Naive thymus-derived CD4-positive, alpha-beta T cell (primary cell): ENCODE measurements around the gene FCN2. TPM values are rescaled to one million over a fixed set of nuclear protein-coding genes. Genes with fewer than 3 reads are reported as not detected.

Source experiments
- ATAC-seq: fragments of 150-1000 bp; cut with Tn5 transposase; 2 replicates; pipeline ENCODE4 v1.10.0; 2021; ENCODE audit warnings: mild to moderate bottlenecking, moderate library complexity
- CTCF ChIA-PET: fragments of 350-600 bp; sonication (Branson Sonifier 250); formaldehyde crosslinking; loops from one replicate; lab custom pipeline; 2021; ENCODE audit warnings: antibody characterized with exemption; lab: Charles Lee
- POLR2A ChIA-PET: fragments of 350-600 bp; sonication (Branson Sonifier 250); formaldehyde crosslinking; loops from one replicate; lab custom pipeline; 2021; ENCODE audit warnings: antibody characterized with exemption, inconsistent platforms; lab: Charles Lee
- DNase-seq, 9 donors: peaks; one replicate each; pipeline versions ENCODE4 v3.0.0 to v3.0.0-alpha.2; 2020 to 2022; ENCODE audit warnings: mixed read lengths in 1 of 9
- H3K27ac ChIP-seq: one replicate; pipeline ENCODE4 v1.7.0; 2013; ENCODE audit warnings: mild to moderate bottlenecking, low read depth, low read length, moderate library complexity
- H3K27me3 ChIP-seq, 2 donors: one replicate each; pipeline ENCODE4 v1.7.0; 2013; ENCODE audit warnings: low read length in 2 of 2, mild to moderate bottlenecking in 2 of 2, moderate library complexity in 2 of 2; ENCODE audit not compliant: control insufficient read depth in 2 of 2, insufficient read depth in 2 of 2
- H3K36me3 ChIP-seq, 3 experiments: 1 replicate in 2 of 3; 2 replicates in 1 of 3; pipeline ENCODE4 v1.7.0; 2013; ENCODE audit warnings: low read length in 3 of 3, mild to moderate bottlenecking in 3 of 3, moderate library complexity in 1 of 3; ENCODE audit not compliant: insufficient read depth in 3 of 3, control insufficient read depth in 2 of 3
- H3K4me1 ChIP-seq, 2 donors: one replicate each; pipeline ENCODE4 v1.7.0; 2013; ENCODE audit warnings: low read length in 2 of 2, mild to moderate bottlenecking in 2 of 2, moderate library complexity in 1 of 2; ENCODE audit not compliant: control insufficient read depth in 2 of 2, insufficient read depth in 2 of 2
- H3K4me3 ChIP-seq: 2 replicates; pipeline ENCODE4 v1.7.0; 2013; ENCODE audit warnings: mild to moderate bottlenecking, low read length
- H3K9me3 ChIP-seq, 3 experiments: 1 replicate in 2 of 3; 2 replicates in 1 of 3; pipeline ENCODE4 v1.7.0; 2013; ENCODE audit warnings: low read length in 3 of 3; ENCODE audit not compliant: control insufficient read depth in 2 of 3
- H3K27ac Mint-ChIP-seq, 9 donors: one replicate each; pipeline ENCODE4 v1.8.0; 2020 to 2022; ENCODE audit warnings: mixed read lengths in 9 of 9, mild to moderate bottlenecking in 8 of 9, moderate library complexity in 5 of 9, inconsistent platforms in 2 of 9
- H3K27me3 Mint-ChIP-seq, 5 donors: one replicate each; pipeline ENCODE4 v1.8.0; 2021 to 2022; ENCODE audit warnings: mixed read lengths in 5 of 5, mild to moderate bottlenecking in 1 of 5
- H3K36me3 Mint-ChIP-seq, 5 donors: one replicate each; pipeline ENCODE4 v1.8.0; 2020 to 2022; ENCODE audit warnings: mixed read lengths in 5 of 5, mild to moderate bottlenecking in 3 of 5, inconsistent platforms in 1 of 5
- H3K4me1 Mint-ChIP-seq, 7 donors: one replicate each; pipeline ENCODE4 v1.8.0; 2020 to 2022; ENCODE audit warnings: mixed read lengths in 7 of 7, mild to moderate bottlenecking in 3 of 7, inconsistent platforms in 1 of 7
- H3K4me3 Mint-ChIP-seq, 10 donors: one replicate each; pipeline ENCODE4 v1.8.0; 2020 to 2022; ENCODE audit warnings: mild to moderate bottlenecking in 10 of 10, mixed read lengths in 10 of 10, moderate library complexity in 6 of 10, inconsistent platforms in 2 of 10
- H3K9me3 Mint-ChIP-seq, 11 donors: one replicate each; pipeline ENCODE4 v1.8.0; 2020 to 2022; ENCODE audit warnings: mixed read lengths in 11 of 11, mild to moderate bottlenecking in 4 of 11, inconsistent platforms in 1 of 11, moderate library complexity in 1 of 11
- intact Hi-C, 2 donors: fragments of 100-400 bp; cut with micrococcal nuclease; formaldehyde crosslinking; loops; one replicate each; pipeline ENCODE4 v1.15.1; 2023
- polyA plus RNA-seq, 2 donors: library from polyadenylated mRNA; unstranded; fragments of 300-500 nt; fragmentation: Illumina TruSeq; gene quantifications; one replicate each; pipeline ENCODE4 v1.2.3, GENCODE V29; 2021
- total RNA-seq, 6 experiments: library from RNA in 5 of 6; stranded (reverse) in 5 of 6; gene quantifications; 1 replicate in 5 of 6; 2 replicates in 1 of 6; pipeline ENCODE4 v1.2.3 and lab custom pipeline; 2021 to 2026

FCN2 gene
- total and polyA plus RNA-seq, 7 experiments from 2014 or later: not detected

- H3K27me3 ChIP-seq: no peaks in the 10 kb centered on the region
- H3K27me3 Mint-ChIP-seq: peaks cover 0 to 34% (median 23%) of the 10 kb centered on the region in 5 donors
- H3K27ac ChIP-seq: no peak overlapping the region
- ChIA-PET POLR2A (no interaction called here), CTCF (no interaction called here)
- ATAC-seq (no peak), DNase-seq (no peak)
- H3K36me3 ChIP-seq: no peaks in the 10 kb centered on the region
- H3K4me3 Mint-ChIP-seq: no peak overlapping the region
- no peaks in the 10 kb centered on the region for H3K4me1 ChIP-seq
- H3K27ac Mint-ChIP-seq: no peak overlapping the region
- H3K9me3 ChIP-seq: no peaks in the 10 kb centered on the region
- intact Hi-C loops: no loop called here
- H3K36me3 Mint-ChIP-seq: no peaks in the 10 kb centered on the region
- peaks cover 0 to 2% (median 0%) of the 10 kb centered on the region in 11 donors for H3K9me3 Mint-ChIP-seq
- no peak overlapping the region for H3K4me3 ChIP-seq
- H3K4me1 Mint-ChIP-seq: peaks cover 0 to 4% (median 0%) of the 10 kb centered on the region in 7 donors
Observed at GRCh38 chr9:134930398-134930797, 49.8 kb downstream of the FCN2 start.

- Histone ChIP-seq H3K27me3 (no peaks in the 10 kb centered on the region), H3K27ac (no peak overlapping the region), H3K36me3 (no peaks in the 10 kb centered on the region), H3K4me1 (no peaks in the 10 kb centered on the region), H3K9me3 (no peaks in the 10 kb centered on the region), H3K4me3 (no peak overlapping the region)
- ATAC-seq (no peak), DNase-seq (no peak)
- Mint-ChIP-seq H3K9me3 (peaks cover 0 to 2% (median 0%) of the 10 kb centered on the region in 11 donors), H3K27me3 (peaks cover 0 to 34% (median 23%) of the 10 kb centered on the region in 5 donors), H3K4me3 (no peak overlapping the region), H3K36me3 (no peaks in the 10 kb centered on the region), H3K27ac (no peak overlapping the region), H3K4me1 (peaks cover 0 to 6% (median 0%) of the 10 kb centered on the region in 7 donors)
- intact Hi-C loops: no loop called here
- ChIA-PET CTCF (no interaction called here), POLR2A (no interaction called here)
Observed at GRCh38 chr9:134932171-134932570, 51.6 kb downstream of the FCN2 start.

- no peaks in the 10 kb centered on the region for H3K36me3 Mint-ChIP-seq
- H3K27ac ChIP-seq: no peak overlapping the region
- H3K36me3 ChIP-seq: no peaks in the 10 kb centered on the region
- no peak for DNase-seq
- peaks cover 0 to 2% (median 0%) of the 10 kb centered on the region in 11 donors for H3K9me3 Mint-ChIP-seq
- intact Hi-C loops: no loop called here
- H3K4me1 Mint-ChIP-seq: peaks cover 0 to 9% (median 0%) of the 10 kb centered on the region in 7 donors
- H3K27me3 Mint-ChIP-seq: peaks cover 0 to 34% (median 23%) of the 10 kb centered on the region in 5 donors
- no peaks in the 10 kb centered on the region for H3K4me1 ChIP-seq
- ChIA-PET CTCF (no interaction called here), POLR2A (no interaction called here)
- H3K27me3 ChIP-seq: no peaks in the 10 kb centered on the region
- no peak for ATAC-seq
- no peaks in the 10 kb centered on the region for H3K9me3 ChIP-seq
- H3K4me3 ChIP-seq: no peak overlapping the region
- H3K27ac Mint-ChIP-seq: no peak overlapping the region
- no peak overlapping the region for H3K4me3 Mint-ChIP-seq
Observed at GRCh38 chr9:134932606-134933005, 52.0 kb downstream of the FCN2 start.

GRCh38 chr9:134933076-134933659, 52.6 kb downstream of the FCN2 start:
- POLR2A ChIA-PET: no interaction called here
- H3K4me1 ChIP-seq: no peaks in the 10 kb centered on the region
- Mint-ChIP-seq H3K27ac (no peak overlapping the region), H3K27me3 (peaks cover 0 to 34% (median 23%) of the 10 kb centered on the region in 5 donors), H3K4me1 (peaks cover 0 to 9% (median 0%) of the 10 kb centered on the region in 7 donors), H3K9me3 (peaks cover 0 to 2% (median 0%) of the 10 kb centered on the region in 11 donors), H3K36me3 (no peaks in the 10 kb centered on the region), H3K4me3 (no peak overlapping the region)
- no peaks in the 10 kb centered on the region for H3K27me3 ChIP-seq
- no peak for ATAC-seq
- H3K36me3 ChIP-seq: no peaks in the 10 kb centered on the region
- no peaks in the 10 kb centered on the region for H3K9me3 ChIP-seq
- DNase-seq: no peak
- CTCF ChIA-PET: no interaction called here
- intact Hi-C loops: no loop called here
- no peak overlapping the region for H3K4me3 ChIP-seq
- H3K27ac ChIP-seq: no peak overlapping the region

GRCh38 chr9:134935056-134935640, 54.5 kb downstream of the FCN2 start:
- H3K9me3 Mint-ChIP-seq: peaks cover 0 to 2% (median 0%) of the 10 kb centered on the region in 11 donors
- no peaks in the 10 kb centered on the region for H3K36me3 Mint-ChIP-seq
- Histone ChIP-seq H3K4me3 (no peak overlapping the region), H3K4me1 (no peaks in the 10 kb centered on the region), H3K36me3 (no peaks in the 10 kb centered on the region), H3K27me3 (no peaks in the 10 kb centered on the region), H3K27ac (no peak overlapping the region), H3K9me3 (no peaks in the 10 kb centered on the region)
- peaks cover 0 to 7% (median 0%) of the 10 kb centered on the region in 7 donors for H3K4me1 Mint-ChIP-seq
- H3K27ac Mint-ChIP-seq: no peak overlapping the region
- ATAC-seq: no peak
- H3K4me3 Mint-ChIP-seq: no peak overlapping the region
- peaks cover 0 to 32% (median 20%) of the 10 kb centered on the region in 5 donors for H3K27me3 Mint-ChIP-seq
- ChIA-PET CTCF (no interaction called here), POLR2A (no interaction called here)
- no peak for DNase-seq
- intact Hi-C loops: no loop called here

- DNase-seq: no peak
- Histone ChIP-seq H3K4me1 (no peaks in the 10 kb centered on the region), H3K4me3 (no peak overlapping the region), H3K36me3 (no peaks in the 10 kb centered on the region), H3K9me3 (no peaks in the 10 kb centered on the region), H3K27me3 (no peaks in the 10 kb centered on the region), H3K27ac (no peak overlapping the region)
- H3K36me3 Mint-ChIP-seq: no peaks in the 10 kb centered on the region
- ChIA-PET CTCF (no interaction called here), POLR2A (no interaction called here)
- H3K4me1 Mint-ChIP-seq: peaks cover 0 to 5% (median 0%) of the 10 kb centered on the region in 7 donors
- H3K27ac Mint-ChIP-seq: no peak overlapping the region
- intact Hi-C loops: no loop called here
- H3K9me3 Mint-ChIP-seq: no peaks in the 10 kb centered on the region
- H3K27me3 Mint-ChIP-seq: peaks cover 0 to 28% (median 18%) of the 10 kb centered on the region in 5 donors
- ATAC-seq: no peak
- H3K4me3 Mint-ChIP-seq: no peak overlapping the region
Observed at GRCh38 chr9:134935701-134936345, 55.2 kb downstream of the FCN2 start.
